Esophagus muscularis mucosa (tissue), 4 donors: Measurements from ENCODE around the gene TELO2.

Experiments
- EP300 ChIP-seq: sonication (generic); formaldehyde crosslinking; IDR thresholded peaks from one replicate; pipeline ENCODE4 v1.6.1; 2017; ENCODE audit warnings: antibody characterized with exemption
- POLR2A ChIP-seq: fragments of 450-650 bp; IDR thresholded peaks from one replicate; pipeline ENCODE4 v1.6.1; 2017; ENCODE audit warnings: antibody characterized with exemption, moderate library complexity, mild to moderate bottlenecking, low read depth
- POLR2AphosphoS5 ChIP-seq, 2 donors: sonication (generic); formaldehyde crosslinking; IDR thresholded peaks; one replicate each; pipeline ENCODE4 v1.6.1; 2017; ENCODE audit warnings: antibody characterized with exemption in 2 of 2
- TF ChIP-seq, protein P1 (sequence below), 3 experiments: fragments of 200-600 bp in 2 of 3; fragments of 450-650 bp in 1 of 3; sonication (generic) in 2 of 3; IDR thresholded peaks; one replicate each; pipeline ENCODE4 v1.5.1; 2017 to 2019; ENCODE audit warnings: antibody characterized with exemption in 3 of 3, mild to moderate bottlenecking in 2 of 3, moderate library complexity in 1 of 3

DNA sequence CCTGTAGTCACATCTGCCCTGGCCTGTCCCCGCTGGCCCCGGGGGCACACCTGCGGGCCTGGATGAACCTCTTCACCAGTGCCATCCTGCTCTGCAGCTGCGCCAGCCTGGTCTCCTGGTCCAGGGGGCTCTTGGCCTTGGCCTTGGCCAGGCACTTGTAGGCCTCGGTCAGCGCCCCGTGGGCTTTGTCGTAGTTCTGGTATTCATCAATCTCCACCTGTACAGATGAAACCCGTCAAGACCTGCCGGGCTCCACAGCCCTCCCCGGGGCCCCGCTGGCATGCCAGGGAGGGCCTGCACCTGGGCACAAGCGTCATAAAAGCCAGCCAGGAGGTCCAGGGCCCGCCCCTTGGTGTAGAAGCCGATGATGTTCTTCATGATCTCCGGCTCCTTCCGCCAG is 26.7 kb downstream of the TELO2 start:
- TF ChIP-seq, protein P1, sequence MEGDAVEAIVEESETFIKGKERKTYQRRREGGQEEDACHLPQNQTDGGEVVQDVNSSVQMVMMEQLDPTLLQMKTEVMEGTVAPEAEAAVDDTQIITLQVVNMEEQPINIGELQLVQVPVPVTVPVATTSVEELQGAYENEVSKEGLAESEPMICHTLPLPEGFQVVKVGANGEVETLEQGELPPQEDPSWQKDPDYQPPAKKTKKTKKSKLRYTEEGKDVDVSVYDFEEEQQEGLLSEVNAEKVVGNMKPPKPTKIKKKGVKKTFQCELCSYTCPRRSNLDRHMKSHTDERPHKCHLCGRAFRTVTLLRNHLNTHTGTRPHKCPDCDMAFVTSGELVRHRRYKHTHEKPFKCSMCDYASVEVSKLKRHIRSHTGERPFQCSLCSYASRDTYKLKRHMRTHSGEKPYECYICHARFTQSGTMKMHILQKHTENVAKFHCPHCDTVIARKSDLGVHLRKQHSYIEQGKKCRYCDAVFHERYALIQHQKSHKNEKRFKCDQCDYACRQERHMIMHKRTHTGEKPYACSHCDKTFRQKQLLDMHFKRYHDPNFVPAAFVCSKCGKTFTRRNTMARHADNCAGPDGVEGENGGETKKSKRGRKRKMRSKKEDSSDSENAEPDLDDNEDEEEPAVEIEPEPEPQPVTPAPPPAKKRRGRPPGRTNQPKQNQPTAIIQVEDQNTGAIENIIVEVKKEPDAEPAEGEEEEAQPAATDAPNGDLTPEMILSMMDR (IDR thresholded peaks at IDR 0.05) = no peak
- no peak for TF ChIP-seq POLR2AphosphoS5 (IDR thresholded peaks at IDR 0.05)
- TF ChIP-seq POLR2A = no peak
- no peak for TF ChIP-seq EP300
